ENCODE results near the gene NFATC2IP. TPM values are rescaled to one million over a fixed set of nuclear protein-coding genes. Genes with fewer than 3 reads are reported as not detected.

Gene NFATC2IP
- total RNA-seq, 1 donor from 2014 or later: 19.2 TPM

- TF ChIP-seq CTCF (IDR thresholded peaks at IDR 0.05; ENCODE audit: insufficient read depth, low read length, severe bottlenecking): no peak
- no peak for FAIRE-seq
- Histone ChIP-seq H3K36me3 (ENCODE audit: control insufficient read depth, insufficient read depth, low read length) (peaks cover 15% of the 10 kb centered on the region), H3K4me3 (ENCODE audit: low read depth, low read length) (no peak overlapping the region), H3K27me3 (ENCODE audit: control insufficient read depth, insufficient read depth, low read length) (no peaks in the 10 kb centered on the region)
- DNase-seq (ENCODE audit: low read depth): no peak
Observed at GRCh38 chr16:28913946-28914724, 36.6 kb upstream of the NFATC2IP start.

- no peaks in the 10 kb centered on the region for H3K27me3 ChIP-seq (ENCODE audit: control insufficient read depth, insufficient read depth, low read length)
- H3K36me3 ChIP-seq (ENCODE audit: control insufficient read depth, insufficient read depth, low read length): peaks cover 17% of the 10 kb centered on the region
- TF ChIP-seq CTCF (IDR thresholded peaks at IDR 0.05; ENCODE audit: insufficient read depth, low read length, severe bottlenecking): no peak
- no peak overlapping the region for H3K4me3 ChIP-seq (ENCODE audit: low read depth, low read length)
- DNase-seq (ENCODE audit: low read depth): peak; percentile 18
- no peak for FAIRE-seq
Observed at GRCh38 chr16:28915181-28915580, 35.6 kb upstream of the NFATC2IP start.

- Histone ChIP-seq H3K36me3 (ENCODE audit: control insufficient read depth, insufficient read depth, low read length) (peaks cover 13% of the 10 kb centered on the region), H3K4me3 (ENCODE audit: low read depth, low read length) (no peak overlapping the region), H3K27me3 (ENCODE audit: control insufficient read depth, insufficient read depth, low read length) (no peaks in the 10 kb centered on the region)
- no peak for TF ChIP-seq CTCF (IDR thresholded peaks at IDR 0.05; ENCODE audit: insufficient read depth, low read length, severe bottlenecking)
- DNase-seq (ENCODE audit: low read depth) (no peak), FAIRE-seq (no peak)
Observed at GRCh38 chr16:28917095-28917494, 33.6 kb upstream of the NFATC2IP start.

GRCh38 chr16:28918698-28919097 lies 32.0 kb upstream of the NFATC2IP start:
- no peak for FAIRE-seq
- Histone ChIP-seq H3K27me3 (ENCODE audit: control insufficient read depth, insufficient read depth, low read length) (no peaks in the 10 kb centered on the region), H3K4me3 (ENCODE audit: low read depth, low read length) (no peak overlapping the region), H3K36me3 (ENCODE audit: control insufficient read depth, insufficient read depth, low read length) (peaks cover 13% of the 10 kb centered on the region)
- no peak for TF ChIP-seq CTCF (IDR thresholded peaks at IDR 0.05; ENCODE audit: insufficient read depth, low read length, severe bottlenecking)
- DNase-seq (ENCODE audit: low read depth): no peak

- no peak overlapping the region for H3K4me3 ChIP-seq (ENCODE audit: low read depth, low read length)
- no peak for FAIRE-seq
- DNase-seq (ENCODE audit: low read depth): no peak
Observed at GRCh38 chr16:28923231-28923587, 27.5 kb upstream of the NFATC2IP start.

More at GRCh38 chr16:28923231-28923587, 27.5 kb upstream of the NFATC2IP start:
- Histone ChIP-seq H3K27me3 (ENCODE audit: control insufficient read depth, insufficient read depth, low read length) (no peaks in the 10 kb centered on the region), H3K36me3 (ENCODE audit: control insufficient read depth, insufficient read depth, low read length) (peaks cover 4% of the 10 kb centered on the region)
- no peak for TF ChIP-seq CTCF (IDR thresholded peaks at IDR 0.05; ENCODE audit: insufficient read depth, low read length, severe bottlenecking)
